Heart left ventricle (tissue), 16 donors: ENCODE data around the gene PTPRD. TPM values are rescaled to one million over a fixed set of nuclear protein-coding genes. Genes with fewer than 3 reads are reported as not detected.

Source experiments
- ATAC-seq, 4 donors: fragments of 200-7000 bp; cut with Tn5 transposase; one replicate each; pipeline ENCODE4 v1.9.1; 2020 to 2022; ENCODE audit warnings: moderate library complexity in 4 of 4, mild to moderate bottlenecking in 3 of 4, moderate number of reproducible peaks in 1 of 4
- DNase-seq, 5 donors: peaks; one replicate each; pipeline ENCODE4 v3.0.0-alpha.2; 2020
- H3K27ac ChIP-seq, 12 donors: fragments of 200-600 bp; sonication (generic) in 4 of 12; one replicate each; pipeline versions ENCODE4 v1.5.0 to v1.8.0; 2016 to 2022; ENCODE audit warnings: mild to moderate bottlenecking in 2 of 12
- H3K27me3 ChIP-seq, 9 donors: fragments of 200-600 bp; sonication (generic) in 2 of 9; one replicate each; pipeline versions ENCODE4 v1.5.1 to v1.8.0; 2016 to 2022; ENCODE audit warnings: mild to moderate bottlenecking in 3 of 9
- H3K36me3 ChIP-seq, 9 donors: fragments of 200-600 bp; sonication (generic) in 2 of 9; one replicate each; pipeline versions ENCODE4 v1.5.0 to v1.8.0; 2018 to 2022; ENCODE audit warnings: mild to moderate bottlenecking in 2 of 9
- H3K4me1 ChIP-seq, 12 donors: fragments of 200-600 bp; sonication (generic) in 4 of 12; one replicate each; pipeline versions ENCODE4 v1.5.0 to v1.8.0; 2016 to 2022; ENCODE audit warnings: mild to moderate bottlenecking in 3 of 12
- H3K4me3 ChIP-seq, 12 donors: fragments of 200-600 bp; sonication (generic) in 4 of 12; one replicate each; pipeline versions ENCODE4 v1.5.0 to v1.8.0; 2017 to 2022; ENCODE audit warnings: mild to moderate bottlenecking in 9 of 12, moderate library complexity in 4 of 12
- H3K9me3 ChIP-seq, 12 donors: fragments of 200-600 bp; sonication (generic) in 4 of 12; one replicate each; pipeline versions ENCODE4 v1.5.0 to v1.8.0; 2016 to 2022; ENCODE audit warnings: mild to moderate bottlenecking in 1 of 12
- CTCF ChIP-seq, 12 donors: fragments of 200-600 bp; sonication (generic) in 4 of 12; IDR thresholded peaks; one replicate each; pipeline versions ENCODE4 v1.5.0 to v1.8.0; 2018 to 2022; ENCODE audit warnings: antibody characterized with exemption in 12 of 12, mild to moderate bottlenecking in 5 of 12
- POLR2A ChIP-seq, 2 donors: fragments of 450-650 bp; IDR thresholded peaks; one replicate each; pipeline ENCODE4 v1.6.1; 2017; ENCODE audit warnings: antibody characterized with exemption in 2 of 2, mild to moderate bottlenecking in 2 of 2, moderate library complexity in 2 of 2
- WGBS, 4 donors: extraction: QIAGEN DNeasy Blood & Tissue Kit in 2 of 4; methylation state at CpG; one replicate each; pipeline versions ENCODE4 v1.1.5 to v1.1.7; 2013 to 2018; 5-methylcytosine and 5-hydroxymethylcytosine counted together
- intact Hi-C, 10 donors: fragments of 100-400 bp; cut with DNase I; formaldehyde crosslinking; loops; one replicate each; pipeline versions ENCODE4 v1.11.1 to v1.14.2; 2022
- polyA plus RNA-seq, 2 donors: library from polyadenylated mRNA; stranded (reverse); fragments of 200-250 nt; gene quantifications; one replicate each; pipeline ENCODE4 v1.2.3, GENCODE V29; 2013
- total RNA-seq, 9 donors: library from RNA; depleted of rRNA in 2 of 9; stranded (reverse); fragments of >200 nt in 2 of 9; fragmentation: NEBNext Ultra II Directional in 3 of 9; extraction: Animal tissue kit (Norgen Biotek cat#: 25700) in 3 of 9; gene quantifications; one replicate each; pipeline versions ENCODE4 v1.1.0 to v1.2.4, GENCODE V29; 2016 to 2023
- donor health status: ischemic (EF 13 %, LVEDD 7.1; RV severe dilation, severe dysfunction).
- donor health status: healthy with polysubstance abuse.
- donor health status: DM: no; HTN: yes; CAD: no.
- donor health status: DM: no; HTN: no; CAD: no.
- donor health status: ischemic (EF 25% LVEDD 6.9; RV normal size, moderate dysfunction).
- donor health status: ischemic (EF 25% LVEDD 5.7; RV mildly dilated, moderate dysfunction).
- donor health status: healthy.
- donor health status: DM: yes; HTN: yes; CAD: no.
- donor health status: ischemic (EF 35%, LVEDD 5.7; RV mildly dilated, moderate dysfunction).
- donor health status: nonischemic (EF 11% LVEDD 7.7; RV severe dilation, severe dysfunction).
- donor health status: DM: yes; HTN: yes; CAD: no.
- donor health status: PGD.
- donor health status: ischemic (EF 29% LVEDD 5.4; RV normal size, mild dysfunction).
- donor health status: nonischemic (EF 23%, LVEDD 6.1; RV moderate dilation, normal function).

Gene PTPRD
- total and polyA plus RNA-seq, 11 donors = 1.4 to 25.3 (median 15.1) TPM

DNA sequence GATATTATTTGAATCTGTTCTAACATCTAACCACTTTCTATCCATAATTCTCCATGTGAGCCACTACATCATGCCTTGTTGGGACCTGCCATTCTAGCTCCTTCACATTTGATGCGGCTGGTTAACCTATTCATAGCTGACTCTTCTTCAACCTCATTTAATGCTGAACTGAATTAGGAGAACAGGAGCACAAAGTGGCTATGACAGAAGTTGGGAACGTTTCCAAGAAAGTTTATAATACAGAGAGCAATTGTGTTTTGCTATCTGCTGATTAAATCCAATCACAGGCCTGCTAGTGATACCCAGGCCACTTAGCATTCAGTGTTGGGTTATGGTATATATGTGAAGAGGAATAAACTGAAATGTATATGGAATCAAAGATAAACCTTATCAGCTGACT lies 440.3 kb downstream of the PTPRD start:
- no peak for DNase-seq
- no peak overlapping the region for H3K4me3 ChIP-seq
- intact Hi-C loops = no loop called here
- no peak for TF ChIP-seq POLR2A (IDR thresholded peaks at IDR 0.05)
- TF ChIP-seq CTCF (IDR thresholded peaks at IDR 0.05) = no peak
- no peaks in the 10 kb centered on the region for H3K4me1 ChIP-seq
- ATAC-seq = no peak
- H3K27ac ChIP-seq = no peak overlapping the region
- 28 to 37% (median 32%) methylated on average over 2 of the region's 2 CpGs for WGBS, 4 donors
- no peaks in the 10 kb centered on the region for H3K36me3 ChIP-seq
- H3K9me3 ChIP-seq = no peaks in the 10 kb centered on the region
- H3K27me3 ChIP-seq = no peaks in the 10 kb centered on the region

GRCh38 chr9:10168241-10168640 lies 444.6 kb downstream of the PTPRD start:
- no peak for ATAC-seq
- DNase-seq = no peak
- intact Hi-C loops = no loop called here
- Histone ChIP-seq H3K27me3 (no peaks in the 10 kb centered on the region), H3K36me3 (no peaks in the 10 kb centered on the region), H3K9me3 (no peaks in the 10 kb centered on the region), H3K4me1 (no peaks in the 10 kb centered on the region), H3K4me3 (no peak overlapping the region), H3K27ac (no peak overlapping the region)
- TF ChIP-seq POLR2A (IDR thresholded peaks at IDR 0.05) = no peak
- TF ChIP-seq CTCF (IDR thresholded peaks at IDR 0.05) = no peak
- WGBS, 4 donors = 37 to 49% (median 43%) methylated on average over 1 of the region's 1 CpG

DNA sequence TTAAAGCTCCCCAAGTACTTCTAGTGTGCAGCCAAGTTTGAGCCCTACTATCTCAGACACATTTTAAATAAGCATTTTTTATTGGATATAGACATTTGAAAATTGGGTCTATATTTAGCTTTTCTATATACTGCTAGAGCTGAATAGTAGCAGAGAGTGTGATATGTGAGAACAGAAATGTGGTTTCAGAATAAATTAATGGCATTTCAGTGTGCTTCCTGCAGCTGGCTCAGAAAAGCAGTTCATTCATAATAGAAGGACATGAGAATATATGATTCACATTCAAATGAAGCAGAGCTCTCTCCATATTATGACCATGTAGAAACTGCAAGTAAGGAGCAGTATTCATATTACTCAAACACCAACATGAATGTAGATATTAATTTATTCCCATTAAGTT lies 464.0 kb downstream of the PTPRD start:
- ATAC-seq = no peak
- Histone ChIP-seq H3K27me3 (no peaks in the 10 kb centered on the region), H3K36me3 (no peaks in the 10 kb centered on the region), H3K27ac (no peak overlapping the region), H3K4me3 (no peak overlapping the region), H3K9me3 (peaks cover 0 to 3% (median 0%) of the 10 kb centered on the region in 12 donors), H3K4me1 (peaks cover 0 to 9% (median 0%) of the 10 kb centered on the region in 12 donors)
- intact Hi-C loops = loop anchor here in 1 of 10 donors (10.0 kb wide), 1 partner anchor 46 kb away; no protein-coding TSS in a partner anchor
- TF ChIP-seq POLR2A (IDR thresholded peaks at IDR 0.05) (no peak), CTCF (IDR thresholded peaks at IDR 0.05) (no peak)
- no peak for DNase-seq

DNA sequence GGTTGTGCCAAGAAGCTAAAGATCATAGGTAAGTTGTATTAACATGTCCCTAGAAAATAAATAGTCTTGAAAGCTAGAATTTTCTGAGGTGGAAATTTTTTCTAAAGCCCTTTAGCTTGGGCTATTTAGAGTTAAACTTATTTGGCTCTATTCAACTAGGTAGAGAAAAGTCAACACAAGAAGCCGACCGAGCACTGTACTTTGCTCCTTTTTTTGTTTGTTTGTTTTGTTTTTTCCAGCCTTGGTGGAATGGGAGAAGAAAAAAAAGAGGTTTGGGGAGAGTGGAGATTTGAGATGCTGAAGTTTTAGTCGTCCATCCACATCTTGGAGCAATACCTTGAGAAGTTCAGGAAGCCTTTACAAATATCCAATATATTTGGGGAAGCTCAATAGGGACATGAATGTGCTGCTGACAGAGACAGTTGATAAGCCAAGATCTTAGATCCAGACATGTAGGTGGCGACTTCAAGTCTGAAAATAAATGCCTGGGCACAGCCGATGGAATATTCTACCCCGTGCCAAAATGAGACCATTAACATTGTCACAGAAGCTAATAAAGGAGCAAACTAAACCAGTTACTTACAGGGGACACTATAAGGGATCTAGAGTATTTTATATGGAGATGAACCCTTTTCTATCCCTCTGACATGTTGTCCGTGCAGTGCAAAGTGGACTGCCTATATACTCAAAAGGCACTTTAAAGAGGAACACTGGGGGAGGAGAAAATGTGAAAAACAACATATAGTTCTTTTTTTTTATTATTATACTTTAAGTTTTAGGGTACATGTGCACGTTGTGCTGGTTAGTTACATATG lies 466.1 kb downstream of the PTPRD start:
- peaks cover 0 to 9% (median 0%) of the 10 kb centered on the region in 12 donors for H3K4me1 ChIP-seq
- H3K27me3 ChIP-seq = no peaks in the 10 kb centered on the region
- no peak for TF ChIP-seq CTCF (IDR thresholded peaks at IDR 0.05)
- TF ChIP-seq POLR2A (IDR thresholded peaks at IDR 0.05) = no peak
- peaks cover 0 to 3% (median 0%) of the 10 kb centered on the region in 12 donors for H3K9me3 ChIP-seq
- peak in 1 of 5 donors; percentile 28 for DNase-seq
- H3K27ac ChIP-seq = peak overlapping the region in 2 of 12 donors; percentile 8 to 47
- H3K4me3 ChIP-seq = no peak overlapping the region
- H3K36me3 ChIP-seq = no peaks in the 10 kb centered on the region
- WGBS, 4 donors = 44 to 49% (median 46%) methylated on average over 8 of the region's 8 CpGs
- ATAC-seq = peak in 2 of 4 donors; percentile 74 to 84
- intact Hi-C loops = loop anchor here in 1 of 10 donors (10.0 kb wide), 1 partner anchor 48 kb away; no protein-coding TSS in a partner anchor
